NCI-H748 treated with DMSO at 0.1 percent for 48 hours (cell line): ENCODE results near the gene ZNF213.

Experiments used
- DNase-seq: peaks from one replicate; lab custom pipeline; 2025; lab: John Stamatoyannopoulos, UW

The ZNF213 gene, protein sequence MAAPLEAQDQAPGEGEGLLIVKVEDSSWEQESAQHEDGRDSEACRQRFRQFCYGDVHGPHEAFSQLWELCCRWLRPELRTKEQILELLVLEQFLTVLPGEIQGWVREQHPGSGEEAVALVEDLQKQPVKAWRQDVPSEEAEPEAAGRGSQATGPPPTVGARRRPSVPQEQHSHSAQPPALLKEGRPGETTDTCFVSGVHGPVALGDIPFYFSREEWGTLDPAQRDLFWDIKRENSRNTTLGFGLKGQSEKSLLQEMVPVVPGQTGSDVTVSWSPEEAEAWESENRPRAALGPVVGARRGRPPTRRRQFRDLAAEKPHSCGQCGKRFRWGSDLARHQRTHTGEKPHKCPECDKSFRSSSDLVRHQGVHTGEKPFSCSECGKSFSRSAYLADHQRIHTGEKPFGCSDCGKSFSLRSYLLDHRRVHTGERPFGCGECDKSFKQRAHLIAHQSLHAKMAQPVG

DNA sequence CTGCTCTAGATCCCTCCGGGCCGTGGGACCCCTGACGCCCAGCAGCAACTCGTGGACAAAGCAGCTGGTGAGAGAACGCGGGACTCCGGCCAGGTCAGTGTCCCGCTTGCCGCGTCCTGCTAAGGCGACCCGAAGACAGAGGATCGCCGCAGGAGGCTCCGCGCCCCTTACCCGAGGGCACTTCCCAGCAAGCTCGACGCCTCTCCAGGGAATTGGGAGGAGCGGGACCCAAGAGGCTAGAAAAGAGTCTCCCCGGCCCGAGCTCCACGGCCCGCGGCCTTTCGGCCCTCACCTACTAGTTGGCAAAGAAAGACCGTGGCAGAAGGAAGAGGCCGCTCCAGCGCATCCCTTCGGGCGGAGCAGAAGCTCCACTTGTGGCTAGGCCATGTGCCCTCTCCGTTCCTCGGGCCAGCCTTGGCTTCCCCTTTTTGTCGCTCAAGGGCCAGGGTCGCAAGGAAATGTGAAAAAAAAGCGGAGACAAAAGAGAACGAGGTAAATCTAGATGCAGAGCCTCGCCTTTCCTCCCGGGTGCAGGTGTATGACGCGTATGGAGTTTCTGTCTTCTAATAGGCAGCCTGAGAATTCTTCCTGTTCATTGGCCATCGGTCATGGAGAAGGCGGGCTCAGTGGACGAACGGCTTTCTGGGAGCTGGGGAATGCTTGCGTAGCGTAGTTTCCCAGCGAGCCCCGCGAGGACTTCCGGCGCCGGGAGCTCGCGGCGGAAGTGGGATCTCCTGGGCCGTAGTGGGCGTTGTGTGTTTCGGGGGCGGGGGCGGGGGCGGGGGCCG is at the start of gene ZNF213:
ZNF213 (plus strand) TSS at position 692 of the 788 bp plus-strand sequence. CDS start 2,252 bp downstream, outside the sequence.
- DNase-seq = peak; percentile 93

DNA sequence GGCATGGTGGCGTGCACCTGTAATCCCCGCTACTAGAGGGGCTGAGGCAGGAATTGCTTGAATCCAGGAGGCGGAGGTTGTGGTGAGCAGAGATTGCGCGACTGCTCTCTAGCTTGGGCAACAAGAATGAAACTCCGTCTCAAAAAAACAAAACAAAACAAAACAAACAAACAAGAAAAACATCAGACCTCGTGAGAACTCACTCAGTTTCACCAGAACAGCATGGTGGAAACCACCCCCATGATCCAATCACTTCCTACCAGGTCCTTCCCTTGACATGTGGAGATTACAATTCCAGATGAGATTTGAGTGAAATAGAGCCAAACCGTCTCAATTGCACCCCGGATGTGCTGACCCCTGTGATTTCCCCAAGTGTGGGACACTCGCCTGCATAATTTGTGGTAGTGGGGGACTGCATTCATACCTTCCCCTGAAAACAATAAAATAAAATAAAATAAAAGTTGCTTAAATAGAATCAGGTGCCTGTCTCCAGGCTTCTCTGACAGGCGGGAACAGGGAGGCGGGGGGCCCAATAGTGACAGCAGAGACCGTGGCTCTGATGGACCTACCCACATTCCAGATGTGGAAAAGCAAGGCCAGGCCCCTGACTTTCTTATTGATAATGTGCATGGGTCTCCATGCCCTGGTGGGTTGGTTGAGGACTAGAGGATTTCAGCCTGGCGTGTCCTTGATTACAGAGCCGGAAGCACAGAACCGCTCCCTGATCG is 48.8 kb upstream of the ZNF213 start:
- no peak for DNase-seq

DNA sequence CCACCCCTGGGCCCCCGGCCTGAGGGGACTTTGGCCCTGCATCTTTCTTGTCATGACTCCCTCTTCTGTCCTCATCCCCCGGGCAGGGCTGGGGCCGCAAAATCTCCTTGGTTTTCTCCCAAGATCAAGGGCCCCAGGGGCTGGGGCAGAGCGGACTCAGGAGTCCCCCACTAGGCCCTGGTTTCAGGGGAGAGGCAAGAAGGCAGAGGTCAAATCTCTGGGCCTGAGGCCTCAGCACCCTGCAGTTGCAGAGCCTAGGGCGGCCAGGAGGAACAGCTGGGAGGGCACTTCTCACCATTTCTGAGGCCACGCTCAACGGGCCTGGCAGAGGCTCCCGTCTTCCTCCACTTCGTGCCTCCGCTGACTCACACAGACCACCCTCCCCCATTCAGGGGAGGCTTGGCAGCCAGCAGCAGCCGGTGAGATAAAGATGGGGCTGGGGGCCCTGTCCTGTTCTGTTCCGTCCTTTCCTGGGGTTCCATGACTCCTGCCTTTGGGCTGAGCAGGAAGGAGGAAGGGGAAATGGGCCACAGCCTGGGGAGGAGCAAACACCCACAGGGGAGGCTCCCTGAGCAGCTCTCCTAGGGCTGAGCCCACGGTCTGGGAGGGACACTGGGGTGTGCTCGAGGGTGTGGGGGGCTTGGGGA is 48.1 kb upstream of the ZNF213 start:
- DNase-seq = no peak

DNA sequence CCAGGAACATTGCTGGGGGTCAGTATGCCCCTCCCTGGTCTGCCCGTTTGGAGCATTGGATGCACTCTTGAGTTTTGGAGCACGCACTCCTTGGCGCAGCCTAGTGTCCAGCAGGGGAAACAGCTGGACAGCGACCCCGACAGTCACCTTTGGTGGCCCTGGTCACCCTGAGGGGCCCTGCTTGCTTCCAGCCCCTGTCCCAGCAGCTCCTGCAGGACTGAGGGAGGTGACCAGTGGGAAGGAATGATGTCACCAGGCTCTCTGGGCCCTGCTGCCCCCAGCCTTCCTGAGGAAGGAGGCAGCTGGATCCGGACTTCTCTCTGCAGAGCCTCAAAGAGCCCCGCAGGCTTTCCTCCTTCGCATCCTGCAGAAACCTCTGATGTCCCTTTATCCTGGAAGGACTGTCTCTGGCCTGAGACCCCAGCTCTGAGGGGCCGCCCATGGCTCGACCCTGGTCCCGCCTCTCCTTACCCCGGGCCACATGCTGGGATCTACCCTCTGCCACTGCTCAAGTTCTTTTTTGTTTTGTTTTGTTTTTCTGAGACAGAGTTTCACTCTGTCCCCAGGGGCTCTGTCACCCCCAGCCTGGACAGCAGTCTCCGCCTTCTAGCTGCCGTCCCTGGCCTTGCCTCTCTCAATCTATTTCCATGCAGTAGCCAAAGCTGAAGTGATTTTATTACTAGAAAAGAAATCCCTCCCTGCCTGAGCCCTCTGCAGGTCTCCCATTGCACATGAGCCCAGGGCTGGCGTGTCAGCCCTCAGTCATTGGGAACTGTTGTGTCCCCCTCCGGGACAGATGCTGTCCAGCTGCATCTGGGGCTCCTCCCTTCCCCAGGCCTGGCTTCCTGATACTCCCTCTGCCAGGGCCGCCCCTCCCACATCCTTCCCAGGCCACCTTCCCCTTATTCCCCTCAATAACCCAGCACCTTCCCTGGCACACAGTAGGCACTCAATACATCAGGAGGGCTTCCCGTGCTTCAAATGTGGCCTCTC is 47.3 kb upstream of the ZNF213 start:
- no peak for DNase-seq

DNA sequence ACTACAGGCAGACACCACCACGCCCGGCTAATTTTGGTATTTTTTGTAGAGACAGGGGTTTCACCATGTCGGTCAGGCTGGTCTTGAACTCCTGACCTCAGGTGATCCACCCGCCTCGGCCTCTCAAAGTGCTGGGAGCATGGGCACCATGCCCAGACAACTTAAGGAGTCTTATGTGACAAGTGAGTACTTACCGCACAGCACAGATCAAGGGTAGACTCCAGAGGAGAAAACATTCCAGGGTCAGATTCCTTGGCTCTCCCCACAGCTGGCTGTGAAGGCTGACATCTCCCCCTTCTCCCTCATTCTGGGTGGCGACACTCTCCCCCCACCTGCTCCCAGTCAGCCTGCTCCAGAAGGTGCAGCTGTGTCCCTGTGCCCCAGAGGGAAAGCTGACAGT is 46.4 kb upstream of the ZNF213 start:
- no peak for DNase-seq

DNA sequence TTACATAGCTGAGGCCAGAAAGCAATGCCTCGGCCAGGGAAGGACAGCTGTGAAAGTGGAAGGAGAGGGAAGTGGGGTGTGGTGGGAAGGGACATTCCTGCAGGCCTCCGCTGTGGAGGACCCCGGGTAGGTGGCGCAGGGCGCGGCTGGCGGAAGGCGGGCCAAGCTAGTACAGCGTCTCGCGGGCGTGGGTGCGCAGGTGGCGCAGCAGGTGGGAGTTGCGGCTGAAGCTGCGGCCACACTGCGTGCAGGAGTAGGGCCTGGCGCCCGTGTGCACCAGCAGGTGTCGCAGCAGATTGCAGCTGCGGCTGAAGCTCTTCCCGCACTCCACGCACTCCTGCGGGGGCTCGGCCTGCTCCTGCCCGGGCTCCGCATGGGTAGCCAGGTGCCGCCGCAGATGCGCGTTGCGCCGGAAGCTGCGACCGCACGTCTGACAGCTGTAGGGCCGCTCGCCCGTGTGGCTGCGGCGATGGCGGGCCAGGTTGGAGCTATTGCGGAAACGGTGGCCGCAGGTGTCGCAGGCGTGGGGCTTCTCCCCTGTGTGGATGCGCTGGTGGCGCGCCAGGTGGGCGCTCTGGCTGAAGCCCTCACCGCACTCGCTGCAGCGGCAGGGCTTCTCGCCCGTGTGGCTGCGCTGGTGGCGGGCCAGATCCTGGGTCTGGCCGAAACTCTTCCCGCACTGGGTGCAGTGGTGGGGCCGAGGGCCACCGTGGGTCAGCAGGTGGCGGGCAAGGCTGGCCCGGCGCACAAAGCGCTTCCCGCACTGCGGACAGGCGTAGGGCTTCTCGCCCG is 45.7 kb upstream of the ZNF213 start:
- no peak for DNase-seq

DNA sequence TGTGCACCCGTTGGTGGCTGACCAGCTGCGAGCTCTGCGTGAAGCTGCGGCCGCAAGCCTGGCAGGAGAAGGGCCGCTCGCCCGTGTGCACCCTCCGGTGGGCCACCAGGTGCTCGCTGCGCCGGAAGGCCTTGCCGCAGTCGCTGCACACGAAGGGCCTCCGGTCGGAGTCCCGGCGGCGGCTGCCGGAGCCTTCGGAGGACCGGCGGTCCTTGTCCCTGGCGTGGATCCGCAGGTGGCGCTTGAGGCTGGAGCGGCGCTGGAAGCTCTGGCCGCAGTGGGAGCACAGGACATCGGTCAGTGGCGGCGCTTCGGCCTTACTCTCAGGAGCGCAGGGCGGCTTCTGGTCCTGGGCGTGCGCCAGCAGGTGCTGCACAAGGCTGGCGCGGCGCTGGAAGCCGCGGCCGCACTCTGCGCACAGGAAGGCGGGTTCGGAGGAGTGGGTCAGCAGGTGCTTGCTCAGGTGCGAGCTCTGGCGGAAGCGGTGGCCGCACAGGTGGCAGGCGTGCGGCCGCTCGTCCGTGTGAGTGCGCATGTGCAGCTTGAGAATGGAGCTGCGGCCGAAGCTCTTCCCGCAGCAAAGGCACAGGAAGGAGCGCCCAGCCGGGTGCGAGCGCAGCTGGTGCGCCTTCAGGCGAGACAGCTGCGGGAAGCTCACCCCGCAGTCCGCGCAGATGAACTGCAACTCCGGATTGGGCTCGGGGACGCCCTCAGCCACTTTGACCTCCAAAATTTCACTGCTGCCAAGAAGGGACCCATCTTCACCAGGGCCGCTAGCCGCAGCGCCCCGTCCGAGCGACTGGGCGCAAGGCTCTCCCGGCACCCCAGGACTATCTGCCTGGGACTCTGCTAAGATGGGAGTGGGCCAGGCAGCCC is 44.9 kb upstream of the ZNF213 start:
- peak; percentile 42 for DNase-seq

DNA sequence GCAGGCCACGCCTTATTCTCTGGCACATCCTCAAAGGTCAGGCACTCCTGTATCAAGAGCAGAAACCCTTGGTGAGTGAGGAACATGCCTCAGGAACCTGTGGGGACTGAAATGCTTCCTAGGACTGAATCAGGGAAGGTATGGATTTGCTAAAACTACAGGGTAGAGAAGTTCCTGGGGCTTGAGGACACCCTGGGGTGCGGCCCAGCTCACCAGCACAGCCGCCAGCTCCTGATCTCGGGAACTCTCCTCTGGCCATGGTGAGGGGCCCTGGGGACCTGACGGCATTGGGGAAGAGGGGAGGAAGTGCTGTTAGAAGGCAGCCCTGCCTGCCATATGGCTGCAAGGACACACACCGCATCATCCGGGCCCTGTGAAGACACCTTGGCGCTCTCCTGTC is 43.3 kb upstream of the ZNF213 start:
- no peak for DNase-seq

DNA sequence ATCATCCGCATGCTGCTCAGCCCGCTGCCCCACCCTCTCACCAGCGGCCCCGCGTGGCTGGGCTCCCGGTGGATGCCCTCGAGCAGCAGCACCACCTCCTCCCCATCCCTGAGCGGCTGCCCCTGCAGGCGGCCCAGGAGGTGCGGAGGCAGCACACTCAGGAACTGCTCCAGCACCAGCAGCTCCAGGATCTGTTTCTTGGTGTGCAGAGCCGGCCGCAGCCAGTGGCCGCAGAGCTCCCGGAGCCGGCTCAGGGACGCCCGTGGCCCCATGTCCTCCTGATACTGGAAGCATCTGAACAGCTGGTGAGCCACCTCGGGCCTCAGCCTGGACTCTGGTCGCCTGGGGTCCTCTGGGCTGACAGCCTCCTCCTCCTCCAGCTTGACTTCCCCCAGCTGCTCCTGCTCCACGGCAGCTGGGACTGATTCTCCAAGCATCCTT is 42.3 kb upstream of the ZNF213 start:
- DNase-seq = no peak

DNA sequence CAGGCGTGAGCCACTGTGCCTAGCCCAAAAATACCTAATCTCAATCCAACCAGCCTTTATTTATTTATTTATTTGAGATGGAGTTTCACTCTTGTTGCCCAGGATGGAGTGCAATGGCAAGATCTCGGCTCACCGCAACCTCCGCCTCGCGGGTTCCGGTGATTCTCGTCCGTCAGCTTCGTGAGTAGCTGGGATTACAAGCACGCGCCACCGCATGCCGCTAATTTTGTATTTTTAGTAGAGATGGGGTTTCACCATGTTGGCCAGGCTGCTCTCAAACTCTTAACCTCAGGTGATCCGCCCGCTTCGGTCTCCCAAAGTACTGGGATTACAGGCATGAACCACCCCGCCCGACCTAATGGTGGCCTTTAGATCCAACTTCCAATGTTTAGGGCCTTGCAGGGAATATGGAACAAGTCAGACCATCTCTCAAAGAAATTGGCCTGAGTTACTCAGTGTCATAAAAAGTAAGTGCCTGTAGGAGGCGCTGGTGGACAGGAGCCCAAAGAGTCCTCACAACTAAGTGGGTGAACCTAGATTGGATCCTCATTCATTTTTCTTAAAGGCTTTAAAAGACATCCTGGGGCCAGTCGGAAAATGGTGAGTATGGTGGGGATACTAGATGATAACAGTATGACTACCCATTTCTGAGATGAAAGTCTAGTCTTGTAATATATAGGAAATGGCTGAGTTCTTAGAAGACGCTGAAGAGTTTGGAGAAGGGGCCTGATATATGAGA is 40.4 kb upstream of the ZNF213 start:
- peak; percentile 36 for DNase-seq

DNA sequence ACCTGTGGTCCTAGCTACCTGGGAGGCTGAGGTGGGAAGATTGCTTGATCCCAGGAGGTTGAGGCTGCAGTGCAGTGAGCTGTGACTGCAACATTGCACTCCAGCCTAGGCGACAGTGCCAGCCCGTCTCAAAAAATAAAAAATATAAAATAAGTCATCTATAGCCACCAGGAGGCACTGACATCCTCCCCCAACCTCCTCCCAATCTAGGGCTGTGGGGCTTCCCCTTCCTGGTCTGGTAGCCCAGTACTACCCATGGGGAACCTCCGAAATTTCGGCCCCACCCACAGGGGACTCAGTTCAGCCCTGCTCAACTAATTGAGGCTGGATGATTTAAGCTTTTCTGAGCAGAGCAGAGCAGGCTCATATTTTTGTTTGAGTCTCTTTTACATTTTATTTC is 39.0 kb upstream of the ZNF213 start:
- DNase-seq = no peak

DNA sequence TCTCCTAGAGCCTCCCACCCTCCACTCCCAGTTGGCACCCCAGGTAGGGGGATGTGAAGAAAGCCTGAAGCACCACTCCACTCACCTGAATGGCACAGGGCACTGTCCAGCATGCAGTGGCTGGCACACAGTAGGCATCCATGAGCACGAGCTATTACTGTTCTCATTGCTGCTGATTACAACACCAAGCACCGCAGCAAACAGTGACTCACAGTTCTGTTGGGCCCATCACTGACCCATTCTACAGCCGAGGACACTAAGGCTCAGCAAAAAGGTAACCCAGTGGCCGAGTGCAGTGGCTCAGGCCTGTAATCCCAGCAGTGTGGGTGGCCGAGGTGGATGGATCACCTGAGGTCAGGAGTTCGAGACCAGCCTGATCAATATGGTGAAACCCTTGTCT is 38.5 kb upstream of the ZNF213 start:
- DNase-seq = no peak

DNA sequence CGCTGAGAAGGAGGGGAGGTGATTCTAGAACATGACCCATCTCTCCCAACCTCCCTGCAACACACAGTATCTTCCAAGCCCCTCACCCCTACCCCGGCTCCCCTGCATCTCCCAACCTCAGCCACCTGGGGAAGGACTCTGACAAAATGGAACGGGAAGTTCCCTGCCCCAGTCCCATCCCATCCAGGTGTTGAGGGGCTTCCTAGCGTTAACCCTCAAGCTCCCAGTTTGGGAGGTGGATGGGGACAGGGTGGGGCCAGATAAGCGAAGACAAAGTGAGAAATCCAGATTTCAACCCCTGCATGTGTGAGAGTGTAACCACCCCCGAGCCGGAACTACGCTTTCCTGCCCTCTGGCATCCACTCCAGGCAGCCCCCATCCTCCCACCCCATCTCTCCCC is 37.6 kb upstream of the ZNF213 start:
- no peak for DNase-seq

DNA sequence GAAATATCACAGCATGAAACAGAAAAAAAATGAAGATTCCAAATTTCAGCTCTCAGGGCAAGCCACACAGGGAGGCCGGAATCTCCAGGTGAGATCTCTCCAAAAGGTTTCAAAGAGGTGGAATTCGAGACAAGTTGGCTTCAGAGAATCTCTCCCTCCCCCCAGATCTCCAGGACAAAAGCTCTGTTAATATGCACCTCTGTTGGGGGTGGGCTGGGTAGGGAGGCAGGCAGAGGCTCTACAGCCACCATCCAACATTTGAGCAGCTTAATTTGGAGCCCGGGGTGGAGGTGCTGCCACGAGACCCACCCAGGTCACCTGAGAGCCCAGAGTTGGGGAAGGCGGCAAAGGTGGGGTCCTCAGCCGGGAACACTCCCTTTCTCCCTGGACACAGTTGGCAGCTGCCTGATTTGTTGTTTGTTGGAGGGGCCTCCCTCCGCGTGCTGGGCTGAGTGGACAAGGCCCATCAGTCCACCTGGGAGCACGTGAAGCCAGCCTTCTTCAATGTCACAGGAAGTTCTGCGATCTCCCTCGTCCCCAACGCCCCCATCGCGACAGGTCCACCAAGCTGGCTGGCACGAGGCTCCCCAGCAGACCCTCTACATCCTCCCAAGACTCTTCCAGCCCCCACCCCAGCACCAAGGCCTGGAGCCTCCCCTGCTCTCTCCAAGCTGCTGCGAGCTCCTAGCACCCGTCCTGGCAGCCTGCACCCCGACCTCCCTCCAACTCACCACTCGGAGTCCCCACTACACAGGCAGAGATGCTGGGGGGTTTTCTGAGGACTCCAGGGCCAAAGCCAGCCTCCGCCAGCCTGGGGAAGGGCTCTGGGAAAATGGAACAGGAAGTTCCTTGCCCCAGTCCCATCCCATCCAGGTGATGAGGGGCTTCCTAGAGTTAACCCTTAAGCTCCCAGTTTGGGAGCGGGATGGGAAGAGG is 36.1 kb upstream of the ZNF213 start, which contains the start of gene ZSCAN10:
ZSCAN10 (minus strand) TSS at position 836 of the 936 bp plus-strand sequence. CDS start 6,357 bp downstream, outside the sequence.
- DNase-seq = no peak

DNA sequence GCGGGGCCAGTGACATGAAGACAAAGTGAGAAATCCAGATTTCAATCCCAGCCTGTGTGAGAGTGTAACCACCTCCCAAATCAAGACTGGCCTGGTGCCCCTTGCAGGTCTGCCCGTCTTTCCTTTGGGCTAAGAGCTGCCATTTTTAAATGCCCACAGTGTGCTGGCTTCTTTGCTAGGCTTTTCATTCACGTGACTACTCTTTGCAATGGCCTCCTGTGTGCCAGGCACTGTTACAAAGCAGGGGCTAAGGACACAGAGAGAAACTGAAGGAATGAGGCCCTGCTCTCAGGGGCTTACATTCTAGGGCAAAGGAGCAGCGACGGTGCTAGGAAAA is 35.5 kb upstream of the ZNF213 start:
- DNase-seq = no peak

DNA sequence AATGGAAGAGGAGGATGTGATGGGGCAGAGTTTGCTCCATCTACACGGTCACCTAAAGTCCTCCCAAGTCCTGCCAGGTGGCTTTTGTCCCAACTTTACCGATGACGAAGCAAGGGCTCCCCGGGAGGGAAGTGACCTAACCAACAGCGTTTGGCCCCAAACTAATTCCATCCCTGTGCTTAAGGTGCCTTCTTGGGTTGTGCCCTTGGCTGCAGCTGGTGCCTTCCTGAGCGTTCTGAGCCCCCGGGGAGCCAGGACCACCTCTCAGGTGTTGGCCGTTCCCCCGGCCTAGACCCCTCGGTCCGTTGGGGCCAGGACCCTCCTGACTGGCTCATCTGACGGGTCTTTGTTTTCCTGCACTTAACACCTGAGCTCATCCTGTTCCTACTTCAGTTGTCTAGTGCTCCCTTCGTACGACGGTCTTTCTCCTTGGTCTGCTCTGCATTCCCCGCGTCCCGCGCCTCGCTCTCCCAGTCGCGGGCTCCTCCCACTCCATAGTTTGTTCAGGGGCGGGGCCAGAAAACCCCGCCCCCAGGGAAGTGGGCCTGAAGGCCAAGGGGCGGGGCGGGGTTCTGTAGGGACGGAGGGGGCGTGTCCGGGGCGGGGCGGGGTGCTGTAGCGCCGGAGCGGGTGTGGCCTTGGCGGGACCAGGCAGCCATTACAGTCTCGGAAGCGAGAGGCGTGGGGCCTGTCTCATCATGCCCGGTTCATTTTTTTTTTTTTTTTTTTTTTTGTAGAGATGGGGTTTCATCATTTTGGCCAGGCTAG is 34.9 kb upstream of the ZNF213 start:
- DNase-seq = peak; percentile 68
